Subcutaneous adipose tissue (tissue), 4 donors: ENCODE data around the gene AK8. TPM values are rescaled to one million over a fixed set of nuclear protein-coding genes. Genes with fewer than 3 reads are reported as not detected.

Experiments
- CTCF ChIP-seq: fragments of 450-650 bp; IDR thresholded peaks from one replicate; pipeline ENCODE4 v1.5.1; 2016; ENCODE audit warnings: low read depth, mild to moderate bottlenecking, control low read depth, antibody characterized with exemption, moderate library complexity
- total RNA-seq, 4 donors: library from RNA; depleted of rRNA; stranded (reverse); fragments of >200 nt; gene quantifications; one replicate each; pipeline ENCODE4 v1.1.0, GENCODE V29; 2016

AK8 gene
- total RNA-seq, 4 donors from 2014 or later = 0.68 to 1.3 (median 1.1) TPM

GRCh38 chr9:132909311-132909710 lies 31.2 kb upstream of the AK8 start:
- no peak for TF ChIP-seq CTCF

GRCh38 chr9:132908635-132909034 lies 30.6 kb upstream of the AK8 start:
- TF ChIP-seq CTCF = no peak

- no peak for TF ChIP-seq CTCF
Measured at GRCh38 chr9:132905726-132906125, 27.6 kb upstream of the AK8 start.

- TF ChIP-seq CTCF = no peak
Measured at GRCh38 chr9:132903574-132904492, 25.7 kb upstream of the AK8 start.

- TF ChIP-seq CTCF = no peak
Measured at GRCh38 chr9:132901858-132902831, 24.1 kb upstream of the AK8 start.

GRCh38 chr9:132898051-132898450 lies 20.0 kb upstream of the AK8 start:
- no peak for TF ChIP-seq CTCF

GRCh38 chr9:132896906-132897305 lies 18.8 kb upstream of the AK8 start:
- TF ChIP-seq CTCF = no peak
